HG02852 (cell line): Measurements from ENCODE around the gene LYSMD1.

Experiments used
- ATAC-seq: cut with Tn5 transposase; IDR thresholded peaks from one replicate; pipeline ENCODE4 v1.9.1; 2021; ENCODE audit warnings: mild to moderate bottlenecking, moderate library complexity; ENCODE audit not compliant: unreplicated experiment

The LYSMD1 gene

GRCh38 chr1:151176514-151177045 lies 10.9 kb upstream of the LYSMD1 start:
- no peak for ATAC-seq

- no peak for ATAC-seq
These were observed 10.2 kb upstream of the LYSMD1 start, which contains the start of gene TMOD4 for GRCh38 chr1:151175863-151176262. Gene TMOD4 (minus strand): TSS chr1:151175981. CDS start chr1:151174875, 1,106 bp downstream.

- ATAC-seq, result no peak
These were observed 9.5 kb upstream of the LYSMD1 start for GRCh38 chr1:151175041-151175741.

GRCh38 chr1:151171190-151171589 lies 5.5 kb upstream of the LYSMD1 start:
- ATAC-seq, result no peak

- ATAC-seq, result no peak
These were observed 1.4 kb upstream of the LYSMD1 start for GRCh38 chr1:151167116-151167515.

- ATAC-seq, result peak; percentile 5
These were observed 829 bp upstream of the LYSMD1 start for GRCh38 chr1:151166505-151166956.

GRCh38 chr1:151165281-151165737 lies 393 bp downstream of the LYSMD1 start:
- no peak for ATAC-seq

- no peak for ATAC-seq
These were observed 896 bp downstream of the LYSMD1 start for GRCh38 chr1:151164732-151165280.

- no peak for ATAC-seq
These were observed 6.3 kb downstream of the LYSMD1 start for GRCh38 chr1:151159373-151159772.

GRCh38 chr1:151158751-151159251 lies 6.9 kb downstream of the LYSMD1 start:
- no peak for ATAC-seq

- ATAC-seq, result no peak
These were observed 7.4 kb downstream of the LYSMD1 start for GRCh38 chr1:151158326-151158725.

GRCh38 chr1:151157067-151157531 lies 8.6 kb downstream of the LYSMD1 start:
- peak; percentile 41 for ATAC-seq

- ATAC-seq, result peak; percentile 77
These were observed 9.2 kb downstream of the LYSMD1 start, which contains the start of gene TNFAIP8L2 for GRCh38 chr1:151156515-151156819. Gene TNFAIP8L2 (plus strand): TSS chr1:151156649. CDS start chr1:151158698, 2,049 bp downstream.

- ATAC-seq, result no peak
These were observed 18.0 kb downstream of the LYSMD1 start for GRCh38 chr1:151147665-151148064.

GRCh38 chr1:151147132-151147503 lies 18.6 kb downstream of the LYSMD1 start:
- ATAC-seq, result no peak

GRCh38 chr1:151146412-151147131 lies 19.1 kb downstream of the LYSMD1 start, which contains the start of gene SEMA6C:
Gene SEMA6C (minus strand): TSS chr1:151146631. CDS start chr1:151142621, 4,010 bp downstream.
- peak; percentile 99 for ATAC-seq

GRCh38 chr1:151146072-151146411 lies 19.7 kb downstream of the LYSMD1 start:
- peak; percentile 6 for ATAC-seq

GRCh38 chr1:151145304-151146071 lies 20.2 kb downstream of the LYSMD1 start:
- ATAC-seq, result no peak

GRCh38 chr1:151144474-151145303 lies 21.0 kb downstream of the LYSMD1 start:
- ATAC-seq, result no peak

GRCh38 chr1:151143986-151144385 lies 21.7 kb downstream of the LYSMD1 start:
- no peak for ATAC-seq
